MCF 10A (cell line): Measurements from ENCODE around the gene LAMP5. TPM values are rescaled to one million over a fixed set of nuclear protein-coding genes. Genes with fewer than 3 reads are reported as not detected.

Source experiments
- BruUV-seq: library from RNA; stranded (reverse); fragments of 400-500 nt; replicated peaks from 2 replicates; lab custom pipeline; 2021; lab: Mats Ljungman, UMichigan
- CTCF ChIA-PET: fragments of 300-600 bp; sonication (Branson Sonifier 250); formaldehyde crosslinking; extraction: SDS; loops from one replicate; lab custom pipeline; 2021; ENCODE audit warnings: antibody characterized with exemption, inconsistent platforms; lab: Yijun Ruan, JAX
- POLR2A ChIA-PET: fragments of 300-600, 350-650 bp; sonication (Branson Sonifier 250); formaldehyde crosslinking; extraction: SDS; loops from one replicate; lab custom pipeline; 2020; ENCODE audit warnings: antibody characterized with exemption, inconsistent platforms; lab: Yijun Ruan, JAX
- DNase-seq: peaks from one replicate; pipeline ENCODE4 v3.0.0-alpha.2; 2018; ENCODE audit not compliant: unreplicated experiment
- H3K27ac Mint-ChIP-seq: one replicate; pipeline ENCODE4 v1.8.0; 2022; ENCODE audit warnings: mild to moderate bottlenecking, low read depth, mixed read lengths; ENCODE audit not compliant: unreplicated experiment
- H3K27me3 Mint-ChIP-seq: one replicate; pipeline ENCODE4 v1.8.0; 2022; ENCODE audit warnings: mixed read lengths; ENCODE audit not compliant: insufficient read depth, unreplicated experiment
- H3K36me3 Mint-ChIP-seq: one replicate; pipeline ENCODE4 v1.8.0; 2022; ENCODE audit warnings: mild to moderate bottlenecking, moderate library complexity, mixed read lengths; ENCODE audit not compliant: insufficient read depth, unreplicated experiment
- H3K4me1 Mint-ChIP-seq: one replicate; pipeline ENCODE4 v1.8.0; 2022; ENCODE audit warnings: mixed read lengths; ENCODE audit not compliant: insufficient read depth, unreplicated experiment
- H3K4me3 Mint-ChIP-seq: one replicate; pipeline ENCODE4 v1.8.0; 2022; ENCODE audit warnings: mild to moderate bottlenecking, moderate library complexity, mixed read lengths; ENCODE audit not compliant: unreplicated experiment
- H3K9me3 Mint-ChIP-seq: one replicate; pipeline ENCODE4 v1.8.0; 2022; ENCODE audit warnings: mixed read lengths; ENCODE audit not compliant: unreplicated experiment
- intact Hi-C: fragments of 100-400 bp; cut with micrococcal nuclease; formaldehyde crosslinking; loops from 2 replicates; pipeline ENCODE4 v1.14.1; 2022
- total RNA-seq: library from RNA; stranded (reverse); gene quantifications from 2 replicates; pipeline ENCODE4 v1.2.3, GENCODE V29; 2022
- TF ChIP-seq, protein P1 (sequence below): fragments of 200-600 bp; IDR thresholded peaks from one replicate; pipeline ENCODE4 v1.8.0; 2022; ENCODE audit warnings: antibody characterized with exemption, mild to moderate bottlenecking; ENCODE audit not compliant: unreplicated experiment

LAMP5 gene
- total RNA-seq, 1 experiment from 2014 or later: not detected

GRCh38 chr20:9508240-9508661, 6.1 kb upstream of the LAMP5 start:
- DNase-seq: no peak
- TF ChIP-seq, protein P1, sequence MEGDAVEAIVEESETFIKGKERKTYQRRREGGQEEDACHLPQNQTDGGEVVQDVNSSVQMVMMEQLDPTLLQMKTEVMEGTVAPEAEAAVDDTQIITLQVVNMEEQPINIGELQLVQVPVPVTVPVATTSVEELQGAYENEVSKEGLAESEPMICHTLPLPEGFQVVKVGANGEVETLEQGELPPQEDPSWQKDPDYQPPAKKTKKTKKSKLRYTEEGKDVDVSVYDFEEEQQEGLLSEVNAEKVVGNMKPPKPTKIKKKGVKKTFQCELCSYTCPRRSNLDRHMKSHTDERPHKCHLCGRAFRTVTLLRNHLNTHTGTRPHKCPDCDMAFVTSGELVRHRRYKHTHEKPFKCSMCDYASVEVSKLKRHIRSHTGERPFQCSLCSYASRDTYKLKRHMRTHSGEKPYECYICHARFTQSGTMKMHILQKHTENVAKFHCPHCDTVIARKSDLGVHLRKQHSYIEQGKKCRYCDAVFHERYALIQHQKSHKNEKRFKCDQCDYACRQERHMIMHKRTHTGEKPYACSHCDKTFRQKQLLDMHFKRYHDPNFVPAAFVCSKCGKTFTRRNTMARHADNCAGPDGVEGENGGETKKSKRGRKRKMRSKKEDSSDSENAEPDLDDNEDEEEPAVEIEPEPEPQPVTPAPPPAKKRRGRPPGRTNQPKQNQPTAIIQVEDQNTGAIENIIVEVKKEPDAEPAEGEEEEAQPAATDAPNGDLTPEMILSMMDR: no peak
- intact Hi-C loops: no loop called here
- Mint-ChIP-seq H3K27me3 (no peaks in the 10 kb centered on the region), H3K4me3 (no peak overlapping the region), H3K27ac (no peak overlapping the region), H3K36me3 (peaks cover 4% of the 10 kb centered on the region), H3K4me1 (no peaks in the 10 kb centered on the region), H3K9me3 (no peaks in the 10 kb centered on the region)
- POLR2A ChIA-PET: no interaction called here
- CTCF ChIA-PET: no interaction called here
- BruUV-seq: no TSS peak

GRCh38 chr20:9508696-9509178, 5.7 kb upstream of the LAMP5 start:
- ChIA-PET POLR2A (no interaction called here), CTCF (interaction anchor here (0.6 kb wide), 1 partner anchor 26 kb away, joined by 3 read pairs; no protein-coding TSS in a partner anchor)
- BruUV-seq: no TSS peak
- Mint-ChIP-seq H3K4me3 (no peak overlapping the region), H3K27ac (no peak overlapping the region), H3K27me3 (no peaks in the 10 kb centered on the region), H3K36me3 (peaks cover 4% of the 10 kb centered on the region), H3K4me1 (no peaks in the 10 kb centered on the region), H3K9me3 (no peaks in the 10 kb centered on the region)
- intact Hi-C loops: no loop called here
- no peak for DNase-seq
- TF ChIP-seq, protein P1: no peak

- POLR2A ChIA-PET: no interaction called here
- Mint-ChIP-seq H3K4me3 (no peak overlapping the region), H3K4me1 (no peaks in the 10 kb centered on the region), H3K27ac (no peak overlapping the region), H3K9me3 (no peaks in the 10 kb centered on the region), H3K27me3 (no peaks in the 10 kb centered on the region), H3K36me3 (peaks cover 4% of the 10 kb centered on the region)
- DNase-seq: no peak
- TF ChIP-seq, protein P1: no peak
- CTCF ChIA-PET: interaction anchor here (0.6 kb wide), 2 partner anchors 27 to 48 kb away, joined by 3 read pairs; no protein-coding TSS in a partner anchor
- no TSS peak for BruUV-seq
- intact Hi-C loops: no loop called here
These were observed 5.1 kb upstream of the LAMP5 start for GRCh38 chr20:9509246-9509645.

DNA sequence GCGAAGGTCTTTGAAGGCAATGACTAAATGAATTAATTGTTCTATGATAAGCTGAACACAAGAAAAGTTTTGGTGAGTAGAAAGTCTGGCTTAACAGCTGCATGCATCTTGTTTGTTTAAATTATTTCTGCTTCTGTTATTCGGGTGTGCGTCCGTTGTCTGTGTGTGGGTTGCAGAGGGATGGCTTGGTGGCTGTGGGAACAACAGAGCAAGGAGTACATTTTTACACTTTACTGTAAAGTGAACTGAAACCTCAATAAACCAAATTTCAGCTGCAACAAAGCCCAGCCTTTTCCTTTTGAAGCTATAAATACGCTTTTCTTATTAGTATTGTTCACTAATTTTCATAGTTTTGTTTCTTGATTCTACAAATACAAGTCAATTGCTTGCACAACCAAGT, 3.5 kb upstream of the LAMP5 start:
- Mint-ChIP-seq H3K4me3 (no peak overlapping the region), H3K27ac (no peak overlapping the region), H3K9me3 (no peaks in the 10 kb centered on the region), H3K4me1 (no peaks in the 10 kb centered on the region), H3K36me3 (peaks cover 4% of the 10 kb centered on the region), H3K27me3 (no peaks in the 10 kb centered on the region)
- ChIA-PET POLR2A (interaction anchor here (0.7 kb wide), 1 partner anchor 30 kb away, joined by 3 read pairs; no protein-coding TSS in a partner anchor), CTCF (no interaction called here)
- no TSS peak for BruUV-seq
- no peak for DNase-seq
- intact Hi-C loops: no loop called here
- TF ChIP-seq, protein P1: no peak
